Measurements from ENCODE around the gene IL15RA.

Gene IL15RA

DNA sequence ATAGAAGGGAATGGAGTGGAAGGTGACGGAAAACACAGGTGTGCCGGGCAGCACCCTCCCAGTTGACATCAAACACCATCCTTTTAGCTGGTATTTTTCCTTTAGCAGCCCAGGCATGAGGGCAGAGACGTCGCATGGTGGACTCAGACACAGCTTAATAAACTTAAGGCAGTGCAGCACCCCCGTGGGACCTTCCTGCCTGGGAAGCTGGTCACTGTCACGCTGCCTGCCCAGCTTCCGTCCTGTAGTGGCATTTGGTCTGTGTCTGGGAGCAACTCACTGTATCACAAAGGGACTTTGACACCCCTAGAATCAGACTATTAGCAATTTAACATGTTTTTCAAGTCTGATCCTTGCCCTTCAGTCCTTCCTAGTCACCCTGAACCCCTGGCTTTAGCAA is 35.8 kb downstream of the IL15RA start:
- no peaks in the 10 kb centered on the region for H3K9me3 ChIP-seq (ENCODE audit: control insufficient read depth, low read length)
- no peaks in the 10 kb centered on the region for H3K27me3 ChIP-seq (ENCODE audit: control insufficient read depth, insufficient read depth, low read length)
- TF ChIP-seq, protein P1, sequence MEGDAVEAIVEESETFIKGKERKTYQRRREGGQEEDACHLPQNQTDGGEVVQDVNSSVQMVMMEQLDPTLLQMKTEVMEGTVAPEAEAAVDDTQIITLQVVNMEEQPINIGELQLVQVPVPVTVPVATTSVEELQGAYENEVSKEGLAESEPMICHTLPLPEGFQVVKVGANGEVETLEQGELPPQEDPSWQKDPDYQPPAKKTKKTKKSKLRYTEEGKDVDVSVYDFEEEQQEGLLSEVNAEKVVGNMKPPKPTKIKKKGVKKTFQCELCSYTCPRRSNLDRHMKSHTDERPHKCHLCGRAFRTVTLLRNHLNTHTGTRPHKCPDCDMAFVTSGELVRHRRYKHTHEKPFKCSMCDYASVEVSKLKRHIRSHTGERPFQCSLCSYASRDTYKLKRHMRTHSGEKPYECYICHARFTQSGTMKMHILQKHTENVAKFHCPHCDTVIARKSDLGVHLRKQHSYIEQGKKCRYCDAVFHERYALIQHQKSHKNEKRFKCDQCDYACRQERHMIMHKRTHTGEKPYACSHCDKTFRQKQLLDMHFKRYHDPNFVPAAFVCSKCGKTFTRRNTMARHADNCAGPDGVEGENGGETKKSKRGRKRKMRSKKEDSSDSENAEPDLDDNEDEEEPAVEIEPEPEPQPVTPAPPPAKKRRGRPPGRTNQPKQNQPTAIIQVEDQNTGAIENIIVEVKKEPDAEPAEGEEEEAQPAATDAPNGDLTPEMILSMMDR (IDR thresholded peaks at IDR 0.05), result no peak
- no peaks in the 10 kb centered on the region for H3K36me3 ChIP-seq (ENCODE audit: control insufficient read depth, insufficient read depth, low read length)
- H3K9ac ChIP-seq, result no peak overlapping the region
- H3K4me1 ChIP-seq, result no peaks in the 10 kb centered on the region
- H2AFZ ChIP-seq, result no peak overlapping the region
- H3K27ac ChIP-seq, result peak overlapping the region; percentile 87
- no peak overlapping the region for H3K4me3 ChIP-seq (ENCODE audit: low read depth, low read length)
- no peaks in the 10 kb centered on the region for H3K79me2 ChIP-seq
- H3K4me2 ChIP-seq (ENCODE audit: low read length), result no peak overlapping the region

DNA sequence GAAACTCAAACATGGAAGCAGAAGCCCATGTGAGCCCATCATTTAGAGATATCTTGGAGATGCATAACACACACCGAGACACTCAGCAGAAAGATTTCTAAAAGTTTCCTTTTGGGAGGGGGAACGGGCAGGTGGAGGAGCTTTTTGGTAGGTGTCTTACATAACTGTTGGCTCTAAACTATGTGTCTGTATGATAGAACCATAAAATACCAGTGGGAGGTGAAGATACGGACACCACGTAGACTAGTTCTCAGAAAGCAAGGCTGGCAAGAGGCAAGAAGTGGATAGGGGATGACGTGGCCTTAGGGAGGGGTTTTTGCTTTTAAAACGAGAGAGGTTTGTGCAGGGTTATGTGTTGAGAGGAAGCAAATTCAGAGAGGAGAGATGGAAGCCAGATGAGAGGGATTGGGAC is 36.5 kb downstream of the IL15RA start:
- Histone ChIP-seq H3K9ac (no peak overlapping the region), H3K27ac (no peak overlapping the region), H3K4me1 (no peaks in the 10 kb centered on the region), H3K36me3 (ENCODE audit: control insufficient read depth, insufficient read depth, low read length) (no peaks in the 10 kb centered on the region), H3K9me3 (ENCODE audit: control insufficient read depth, low read length) (no peaks in the 10 kb centered on the region), H3K4me2 (ENCODE audit: low read length) (no peak overlapping the region), H3K79me2 (no peaks in the 10 kb centered on the region), H3K4me3 (ENCODE audit: low read depth, low read length) (no peak overlapping the region), H2AFZ (no peak overlapping the region), H3K27me3 (ENCODE audit: control insufficient read depth, insufficient read depth, low read length) (no peaks in the 10 kb centered on the region)
- TF ChIP-seq, protein P1 (IDR thresholded peaks at IDR 0.05), result no peak

DNA sequence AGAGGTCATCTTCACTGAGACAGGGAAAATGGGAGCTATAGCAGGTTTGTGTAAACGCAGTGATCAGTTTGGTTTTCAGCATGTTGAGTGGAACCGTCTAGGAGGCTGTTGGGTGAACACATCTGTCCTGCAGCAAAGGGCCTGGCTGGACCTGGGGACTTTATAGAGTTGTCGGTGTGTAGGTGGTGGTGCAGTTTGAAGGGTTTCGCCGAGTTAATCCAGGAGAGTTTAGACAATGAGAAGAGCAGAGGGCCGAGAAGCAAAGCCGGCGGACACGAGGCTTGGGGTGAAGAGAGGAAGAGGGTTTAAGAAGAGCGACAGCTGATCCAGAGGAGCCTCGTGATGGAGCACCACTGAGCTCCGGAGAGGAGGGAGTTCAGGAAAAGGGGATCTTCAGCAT is 39.1 kb downstream of the IL15RA start:
- no peaks in the 10 kb centered on the region for H3K27me3 ChIP-seq (ENCODE audit: control insufficient read depth, insufficient read depth, low read length)
- H3K36me3 ChIP-seq (ENCODE audit: control insufficient read depth, insufficient read depth, low read length), result no peaks in the 10 kb centered on the region
- H3K79me2 ChIP-seq, result no peaks in the 10 kb centered on the region
- no peak overlapping the region for H3K27ac ChIP-seq
- H3K9ac ChIP-seq, result no peak overlapping the region
- H3K4me3 ChIP-seq (ENCODE audit: low read depth, low read length), result no peak overlapping the region
- H3K9me3 ChIP-seq (ENCODE audit: control insufficient read depth, low read length), result no peaks in the 10 kb centered on the region
- no peak overlapping the region for H2AFZ ChIP-seq
- TF ChIP-seq, protein P1 (IDR thresholded peaks at IDR 0.05), result no peak
- H3K4me2 ChIP-seq (ENCODE audit: low read length), result no peak overlapping the region
- H3K4me1 ChIP-seq, result no peaks in the 10 kb centered on the region

DNA sequence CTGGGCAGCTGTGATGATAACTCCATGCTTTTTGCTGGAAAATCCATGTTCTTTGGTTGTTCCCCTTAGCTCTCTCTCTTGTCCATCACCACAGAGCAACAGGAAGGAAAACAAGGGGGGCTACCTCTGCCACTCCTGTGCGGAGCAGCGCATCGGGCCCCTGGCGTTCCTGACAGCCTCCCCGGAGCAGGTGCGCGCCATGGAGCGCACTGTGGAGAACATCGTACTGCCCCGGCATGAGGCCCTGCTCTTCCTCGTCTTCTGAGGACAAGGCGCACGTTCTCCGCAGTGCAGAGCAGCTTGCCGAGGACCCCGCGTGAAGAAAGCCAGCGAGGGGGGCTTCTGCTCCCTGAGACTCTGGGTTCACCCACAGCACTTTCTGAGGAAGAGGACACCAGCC is 40.3 kb downstream of the IL15RA start:
- no peaks in the 10 kb centered on the region for H3K27me3 ChIP-seq (ENCODE audit: control insufficient read depth, insufficient read depth, low read length)
- no peak overlapping the region for H3K27ac ChIP-seq
- H3K4me3 ChIP-seq (ENCODE audit: low read depth, low read length), result no peak overlapping the region
- TF ChIP-seq, protein P1 (IDR thresholded peaks at IDR 0.05), result no peak
- no peaks in the 10 kb centered on the region for H3K4me1 ChIP-seq
- no peaks in the 10 kb centered on the region for H3K9me3 ChIP-seq (ENCODE audit: control insufficient read depth, low read length)
- H3K36me3 ChIP-seq (ENCODE audit: control insufficient read depth, insufficient read depth, low read length), result no peaks in the 10 kb centered on the region
- H3K4me2 ChIP-seq (ENCODE audit: low read length), result no peak overlapping the region
- H3K79me2 ChIP-seq, result no peaks in the 10 kb centered on the region
- H3K9ac ChIP-seq, result no peak overlapping the region
- H2AFZ ChIP-seq, result no peak overlapping the region

DNA sequence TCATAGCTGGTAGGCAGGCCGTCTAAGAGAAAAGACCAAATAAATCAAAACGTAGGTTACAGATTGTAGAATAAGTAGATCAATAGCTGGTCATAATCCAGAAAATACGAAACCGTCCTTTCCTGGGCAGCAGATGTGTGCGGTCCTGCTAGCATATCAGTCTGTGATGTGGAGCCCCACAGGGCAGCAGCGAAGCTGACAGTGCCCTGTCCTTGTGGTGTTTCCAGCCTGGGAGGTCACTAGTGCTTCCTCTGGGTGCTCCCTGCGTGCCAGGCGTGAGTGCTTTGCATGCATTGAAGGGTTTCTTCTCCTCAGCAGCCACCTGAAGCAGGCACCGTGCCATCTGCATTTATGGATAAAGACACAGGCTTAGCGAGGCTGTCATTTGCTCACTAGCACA is 41.7 kb downstream of the IL15RA start:
- Histone ChIP-seq H3K9ac (no peak overlapping the region), H3K9me3 (ENCODE audit: control insufficient read depth, low read length) (no peaks in the 10 kb centered on the region), H2AFZ (no peak overlapping the region), H3K4me2 (ENCODE audit: low read length) (no peak overlapping the region), H3K36me3 (ENCODE audit: control insufficient read depth, insufficient read depth, low read length) (no peaks in the 10 kb centered on the region), H3K79me2 (no peaks in the 10 kb centered on the region), H3K27ac (no peak overlapping the region), H3K4me3 (ENCODE audit: low read depth, low read length) (no peak overlapping the region), H3K4me1 (no peaks in the 10 kb centered on the region), H3K27me3 (ENCODE audit: control insufficient read depth, insufficient read depth, low read length) (no peaks in the 10 kb centered on the region)
- TF ChIP-seq, protein P1 (IDR thresholded peaks at IDR 0.05), result no peak
